M059J (cell line): ENCODE data around the gene PAK5. TPM values are rescaled to one million over a fixed set of nuclear protein-coding genes. Genes with fewer than 3 reads are reported as not detected.

Experiments used
- DNase-seq: peaks from one replicate; pipeline ENCODE4 v3.0.0-alpha.2; 2012; ENCODE audit warnings: low read depth
- total RNA-seq: library from RNA; depleted of rRNA; stranded (reverse); fragments of >200 nt; shearing (Covaris generic); gene quantifications from 2 replicates; pipeline ENCODE4 v1.2.3, GENCODE V29; 2014

PAK5 gene
- total RNA-seq, 1 experiment from 2014 or later, result 0.05 TPM

DNA sequence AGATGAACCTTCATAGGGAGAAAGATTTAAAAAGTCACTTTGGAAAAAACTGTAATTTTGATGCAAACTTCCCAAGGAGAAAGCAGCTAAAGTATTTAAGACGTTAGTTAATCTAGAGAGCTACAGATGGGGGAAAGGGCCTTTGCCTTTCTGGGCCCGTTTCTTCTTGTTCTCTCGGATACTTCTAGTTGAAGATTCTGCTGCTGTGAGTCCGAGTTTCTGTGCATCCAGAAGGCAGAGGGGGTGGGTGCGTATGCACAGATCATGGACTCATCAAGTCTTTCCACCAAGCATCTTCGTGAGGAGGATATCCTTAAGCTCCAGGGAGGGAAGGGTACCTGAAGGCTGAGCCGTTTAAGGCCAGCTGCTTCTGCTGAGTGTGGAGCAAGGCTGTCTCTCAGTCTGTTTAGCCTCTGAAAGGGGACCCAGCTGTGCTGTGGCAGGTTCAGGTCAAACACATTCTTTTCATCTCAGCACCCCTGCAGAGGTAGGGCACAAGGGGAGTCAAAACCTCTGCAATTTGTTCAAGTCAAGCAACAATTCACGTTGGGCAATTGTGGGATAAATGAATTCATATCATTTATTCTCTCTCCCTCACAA lies 320.2 kb downstream of the PAK5 start:
- DNase-seq, result no peak

DNA sequence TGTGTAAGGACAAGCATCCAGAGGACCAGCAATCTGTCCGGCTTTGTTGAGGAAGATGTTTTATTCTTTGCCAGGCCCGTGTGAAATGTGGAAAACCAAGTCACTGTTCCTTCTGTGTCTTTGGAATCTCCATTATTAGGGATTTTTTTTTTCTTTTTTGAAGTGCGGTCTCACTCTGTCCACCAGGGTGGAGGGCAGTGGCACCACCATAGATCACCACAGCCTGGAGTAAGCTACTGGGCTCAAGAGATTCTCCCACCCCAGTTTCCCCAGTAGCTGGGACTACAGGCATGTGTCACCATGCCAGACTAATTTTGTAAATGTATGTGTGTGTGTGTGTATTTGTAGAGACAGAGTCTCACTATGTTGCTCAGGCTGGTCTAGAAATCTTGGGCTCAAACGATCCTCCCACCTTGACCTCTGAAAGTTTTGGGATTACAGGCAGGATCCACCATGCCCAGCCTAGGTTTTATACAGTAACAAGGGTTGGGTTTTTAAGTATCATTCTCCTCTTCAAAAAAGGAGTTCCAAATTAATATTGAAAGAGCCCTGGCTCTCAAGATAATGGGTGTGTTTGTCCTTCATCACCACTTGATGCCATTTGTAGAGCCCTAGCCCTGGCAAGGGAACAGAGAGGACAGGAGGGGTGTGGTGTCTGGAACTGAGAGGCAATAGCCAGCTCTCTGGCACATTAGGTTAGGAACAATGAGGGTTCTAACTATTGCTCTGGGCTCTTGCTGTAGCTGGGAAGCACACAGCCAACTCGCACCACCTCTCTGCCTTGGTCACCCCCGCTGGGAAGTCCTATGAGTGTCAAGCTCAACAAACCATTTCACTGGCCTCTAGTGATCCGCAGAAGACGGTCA lies 321.3 kb downstream of the PAK5 start:
- DNase-seq, result no peak

GRCh38 chr20:9516234-9516871 lies 322.5 kb downstream of the PAK5 start:
- DNase-seq, result no peak

DNA sequence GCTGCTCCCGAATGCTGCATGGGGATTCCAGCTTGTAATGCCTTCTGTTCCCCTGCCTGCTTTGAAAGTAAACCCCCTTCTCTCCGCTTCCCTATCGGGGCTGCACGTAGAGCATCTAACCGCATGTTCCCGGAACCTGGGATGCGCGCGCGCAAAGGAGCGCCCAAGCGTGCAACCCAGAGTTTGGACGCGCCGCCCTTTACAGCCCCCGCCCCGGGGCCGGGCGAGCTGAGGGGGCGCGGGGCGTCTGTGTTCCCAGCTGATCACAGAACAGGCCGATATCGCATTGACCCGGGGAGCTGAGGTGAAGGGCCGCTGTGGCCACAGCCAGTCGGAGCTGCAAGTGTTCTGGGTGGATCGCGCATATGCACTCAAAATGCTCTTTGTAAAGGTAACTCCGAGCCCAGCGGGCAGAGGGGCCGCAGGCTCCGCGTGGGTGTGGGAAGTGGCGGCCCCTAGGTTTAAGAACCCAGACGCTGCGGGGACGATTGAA lies 323.1 kb downstream of the PAK5 start:
- no peak for DNase-seq

- no peak for DNase-seq
Observed at GRCh38 chr20:9515214-9515585, 323.7 kb downstream of the PAK5 start.

DNA sequence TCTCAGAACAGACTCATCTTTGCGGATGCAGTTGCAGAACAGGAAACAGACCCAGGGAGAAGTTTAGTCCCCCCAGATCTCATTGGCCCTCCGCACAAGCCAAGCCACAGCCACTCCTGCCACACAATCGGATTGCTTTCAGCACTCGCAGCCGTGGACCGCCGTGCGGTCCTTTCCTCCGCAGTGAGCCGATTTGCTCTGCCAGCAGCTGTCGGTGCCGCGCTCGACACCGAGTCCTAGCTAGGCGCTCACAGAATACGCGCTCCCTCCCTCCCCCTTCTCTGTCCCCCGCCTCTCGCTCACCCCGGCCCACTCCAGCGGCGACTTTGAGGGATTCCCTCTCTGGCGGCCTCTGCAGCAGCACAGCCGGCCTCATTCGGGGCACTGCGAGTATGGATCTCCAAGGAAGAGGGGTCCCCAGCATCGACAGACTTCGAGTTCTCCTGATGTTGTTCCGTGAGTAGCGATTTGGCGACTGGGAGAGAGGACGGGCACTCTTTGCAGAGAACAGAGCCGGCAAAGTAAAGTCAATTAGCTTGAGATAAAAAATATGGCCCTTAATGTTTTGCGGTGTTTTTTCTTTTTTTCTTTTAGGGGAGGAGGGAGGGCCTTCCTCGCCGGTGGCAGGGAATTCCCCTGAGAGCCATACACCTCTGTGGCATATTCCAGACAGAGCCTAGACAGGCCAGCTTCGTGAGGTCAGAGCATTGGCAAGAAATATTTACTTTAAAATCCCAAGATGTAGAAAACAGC lies 324.2 kb downstream of the PAK5 start, which contains the start of gene LAMP5:
TSS of gene LAMP5 (plus strand) at position 130 of the 753 bp plus-strand sequence. CDS start at position 393, 263 bp downstream.
- peak; percentile 38 for DNase-seq

DNA sequence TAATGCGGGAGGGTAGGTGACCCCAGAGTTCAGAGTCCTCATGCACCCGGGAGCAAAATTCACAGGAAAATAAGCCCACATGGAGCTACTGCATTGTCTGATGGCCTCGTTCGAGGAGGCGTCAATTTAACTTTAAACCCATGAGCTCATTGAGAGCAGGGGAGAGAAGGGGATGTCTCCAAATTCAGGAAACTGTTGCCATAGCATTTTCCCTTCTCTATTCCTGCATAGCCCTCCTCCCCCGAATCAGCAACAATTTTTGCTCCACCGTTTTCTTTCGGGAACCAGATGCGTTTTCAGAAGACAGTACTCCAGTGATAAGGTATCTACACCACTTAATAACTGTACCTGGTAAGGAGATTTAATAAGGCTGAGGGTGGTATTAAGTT lies 324.8 kb downstream of the PAK5 start:
- DNase-seq, result no peak

DNA sequence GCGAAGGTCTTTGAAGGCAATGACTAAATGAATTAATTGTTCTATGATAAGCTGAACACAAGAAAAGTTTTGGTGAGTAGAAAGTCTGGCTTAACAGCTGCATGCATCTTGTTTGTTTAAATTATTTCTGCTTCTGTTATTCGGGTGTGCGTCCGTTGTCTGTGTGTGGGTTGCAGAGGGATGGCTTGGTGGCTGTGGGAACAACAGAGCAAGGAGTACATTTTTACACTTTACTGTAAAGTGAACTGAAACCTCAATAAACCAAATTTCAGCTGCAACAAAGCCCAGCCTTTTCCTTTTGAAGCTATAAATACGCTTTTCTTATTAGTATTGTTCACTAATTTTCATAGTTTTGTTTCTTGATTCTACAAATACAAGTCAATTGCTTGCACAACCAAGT lies 328.0 kb downstream of the PAK5 start:
- DNase-seq, result no peak

DNA sequence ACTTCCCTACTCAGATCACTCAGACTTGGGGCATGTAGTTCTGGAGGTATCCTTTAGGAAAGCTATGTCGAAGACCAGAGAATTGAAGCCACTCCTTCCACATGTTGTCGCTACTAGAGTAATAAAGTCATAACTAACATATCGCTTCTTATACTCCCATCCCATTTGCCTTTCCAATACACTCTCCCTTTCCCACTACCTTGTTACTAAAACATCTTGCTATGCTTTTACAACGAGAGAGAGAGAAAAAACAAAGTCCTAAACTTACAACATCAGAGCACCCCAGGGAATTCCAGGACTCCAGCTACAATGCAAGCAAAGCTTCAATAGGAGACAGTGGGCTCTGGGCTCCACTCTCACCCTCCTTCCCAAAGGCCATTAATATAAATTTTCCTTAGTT lies 329.6 kb downstream of the PAK5 start:
- DNase-seq, result no peak

DNA sequence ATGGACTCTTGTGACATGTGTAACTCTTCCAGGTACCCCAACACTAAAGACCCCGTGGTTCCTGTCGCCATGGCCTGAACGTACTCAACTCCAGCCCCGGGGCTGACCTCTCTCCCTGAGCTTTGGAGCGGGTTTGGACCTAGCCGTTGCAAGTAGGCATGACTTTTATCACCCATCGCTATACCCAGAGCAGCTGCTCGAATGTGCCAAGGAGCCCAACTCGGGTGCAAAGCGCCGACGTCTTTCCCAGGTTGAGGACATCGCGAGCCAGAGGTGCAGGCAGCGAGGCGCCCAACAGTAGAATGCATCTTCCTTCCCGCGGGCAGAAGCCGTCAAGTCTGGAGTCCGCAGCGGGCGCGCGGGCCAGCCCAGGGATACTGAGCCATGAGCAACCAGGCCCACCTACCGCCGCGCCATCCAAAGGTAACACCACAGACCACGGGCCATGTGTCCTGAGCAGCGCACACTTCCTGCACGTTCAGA lies 330.1 kb downstream of the PAK5 start:
- no peak for DNase-seq

DNA sequence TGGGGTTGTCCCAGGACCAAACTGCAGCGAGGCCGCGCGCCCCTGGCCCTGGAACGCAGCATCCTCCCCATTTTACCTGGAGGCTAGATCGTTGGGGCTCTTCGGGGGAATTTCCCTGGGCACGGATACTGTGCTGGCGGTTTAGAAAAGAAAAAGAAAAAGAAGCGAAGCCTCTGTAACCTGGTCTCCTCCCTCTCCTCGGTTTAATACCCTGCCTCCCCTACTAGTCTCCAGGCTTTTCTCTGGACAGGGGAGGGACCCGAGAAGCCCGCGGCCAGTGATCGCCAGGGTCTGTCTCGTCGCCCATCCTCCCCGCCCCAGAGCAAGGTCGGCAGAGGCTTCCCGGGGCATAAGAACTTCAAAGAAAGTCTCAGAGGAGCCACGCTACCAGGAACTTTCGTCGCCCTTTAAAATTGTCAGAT lies 330.6 kb downstream of the PAK5 start:
- no peak for DNase-seq

- DNase-seq, result no peak
Observed at GRCh38 chr20:9507544-9508239, 331.2 kb downstream of the PAK5 start.

DNA sequence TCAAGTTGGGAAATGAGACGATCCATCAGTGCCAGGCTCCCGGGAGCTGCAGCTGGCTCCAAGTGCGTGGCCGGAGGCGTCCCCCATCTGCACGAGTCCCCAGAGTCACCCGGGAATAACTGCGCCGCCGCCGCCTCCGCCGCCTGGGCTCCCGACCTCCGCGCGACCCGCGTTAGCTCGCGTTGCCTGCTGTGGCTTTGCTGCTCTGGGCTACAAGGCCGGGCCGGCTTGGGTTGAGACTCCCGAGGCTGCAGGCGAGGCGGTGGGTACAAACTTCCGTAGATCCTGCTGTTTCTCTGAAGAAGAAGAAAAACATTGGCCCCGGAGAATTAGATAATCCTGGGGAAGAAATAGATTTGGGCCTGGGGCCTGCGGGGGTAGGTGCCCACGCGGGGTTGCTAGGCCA lies 331.9 kb downstream of the PAK5 start:
- no peak for DNase-seq

DNA sequence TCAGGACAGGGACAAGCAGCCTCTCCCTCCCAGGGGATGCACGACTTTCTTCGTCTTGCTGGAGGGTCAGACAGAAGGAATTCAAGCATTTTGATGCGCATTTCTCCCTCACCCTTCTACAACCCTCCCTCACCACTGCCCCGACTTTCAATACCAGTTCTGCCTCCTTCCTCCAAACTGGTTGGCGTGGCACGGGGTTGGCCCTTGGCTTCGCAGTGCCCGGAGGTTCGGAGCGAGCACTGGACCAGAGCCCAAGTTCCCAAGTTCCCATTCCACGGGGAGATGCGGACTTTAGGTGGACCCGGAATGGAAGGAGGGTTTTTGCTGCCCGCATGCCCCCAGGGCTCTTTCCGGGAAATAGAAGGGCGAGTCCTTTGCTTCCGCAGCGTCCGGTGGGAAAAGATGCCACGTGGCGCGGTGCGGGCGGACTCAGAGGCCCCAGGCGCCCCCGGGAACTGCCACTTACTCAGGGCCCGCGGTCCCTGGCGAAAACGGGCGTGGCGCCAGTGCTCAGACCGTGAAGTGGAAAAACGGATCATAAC lies 332.5 kb downstream of the PAK5 start:
- DNase-seq, result no peak

DNA sequence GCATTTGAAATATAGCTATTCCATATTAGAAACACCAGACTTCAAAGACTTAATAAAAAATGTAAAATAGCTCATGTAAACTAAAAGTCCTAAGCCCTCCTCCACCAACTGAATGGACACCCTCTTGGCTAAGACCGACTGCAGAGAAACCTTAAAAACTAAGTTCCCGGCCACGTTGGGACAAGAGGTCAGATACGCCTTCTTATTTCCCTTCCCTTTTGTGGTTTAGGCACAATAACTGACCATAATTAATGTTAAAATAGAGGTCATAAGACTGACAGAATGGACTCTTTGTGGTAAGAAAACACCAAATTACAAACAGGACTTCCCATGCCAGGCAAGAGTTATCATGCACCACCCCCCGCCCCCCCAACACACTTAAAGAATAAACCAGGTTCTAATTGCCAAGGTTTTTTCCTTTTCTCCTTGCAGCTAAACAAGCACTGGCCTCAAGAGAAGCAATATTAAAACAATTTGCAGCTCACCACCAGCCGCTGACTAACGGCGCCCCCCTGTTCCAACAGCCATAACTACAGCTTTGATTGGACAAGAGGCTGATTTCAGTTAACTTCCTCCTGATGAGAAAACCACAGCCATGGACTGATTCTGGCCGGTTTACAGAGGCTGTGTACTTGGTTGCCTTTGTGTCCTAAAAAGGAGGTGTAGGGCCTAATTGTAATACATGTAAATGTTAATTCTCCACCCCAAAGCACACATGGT lies 335.2 kb downstream of the PAK5 start:
- peak; percentile 76 for DNase-seq

- DNase-seq, result no peak
Observed at GRCh38 chr20:9501473-9501872, 337.4 kb downstream of the PAK5 start.

- DNase-seq, result no peak
Observed at GRCh38 chr20:9500121-9500520, 338.8 kb downstream of the PAK5 start.

DNA sequence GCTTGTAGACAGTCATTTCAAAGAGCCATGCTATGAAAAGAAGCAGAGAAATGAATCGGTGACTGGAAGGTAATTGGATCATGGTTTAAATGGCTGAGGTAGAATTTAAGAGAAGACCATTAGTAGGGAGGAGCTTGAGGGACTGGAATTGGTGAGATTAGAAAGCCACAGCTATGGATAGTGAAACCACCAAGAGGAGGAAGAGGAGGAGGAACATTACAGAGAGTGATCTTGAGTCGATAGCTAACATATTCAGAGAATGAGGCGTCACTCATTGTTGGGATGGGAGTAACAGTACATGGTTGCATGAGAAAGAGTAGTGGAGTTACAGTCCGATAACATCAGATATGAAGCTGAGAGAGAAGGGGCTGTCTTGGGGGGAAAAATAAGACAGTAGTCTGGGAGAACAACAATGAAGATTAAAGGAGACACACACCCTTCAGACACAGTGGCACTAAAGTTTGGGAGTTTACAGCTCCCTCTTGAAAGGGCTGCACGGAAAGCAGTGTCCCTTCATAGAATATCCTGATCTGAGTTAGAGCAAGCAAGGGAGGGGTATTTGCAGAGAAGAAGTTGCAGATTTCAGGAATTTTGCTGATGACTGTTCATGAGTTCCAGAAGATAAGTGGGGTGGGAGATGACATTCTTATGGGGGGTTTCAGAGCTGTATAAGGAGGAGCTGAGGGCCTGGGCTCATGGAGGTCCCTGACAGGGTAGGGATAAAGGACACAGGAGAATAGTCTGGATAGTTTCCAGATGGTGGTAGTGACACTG lies 339.6 kb downstream of the PAK5 start:
- DNase-seq, result no peak

- peak; percentile 66 for DNase-seq
Observed at GRCh38 chr20:9498322-9498721, 340.6 kb downstream of the PAK5 start.
